ENCODE measurements around the gene RDH5. TPM values are rescaled to one million over a fixed set of nuclear protein-coding genes. Genes with fewer than 3 reads are reported as not detected.

Gene RDH5
- total and polyA plus RNA-seq, 2 of the 13 experiments (the other 11 are each of a cell fraction or from before 2014, with no cell fraction given) = 2.6 to 5.7 TPM

GRCh38 chr12:55693323-55694187, 26.6 kb upstream of the RDH5 start (continued):
- TF ChIP-seq RERE (CRISPR knock-in tag; IDR thresholded peaks at IDR 0.05; ENCODE audit: low read depth) = no peak
- no peak for TF ChIP-seq FOXA1 (IDR thresholded peaks at IDR 0.05)
- no peak for TF ChIP-seq FOXA1 (CRISPR knock-in tag; IDR thresholded peaks at IDR 0.05)

- Histone ChIP-seq H3K4me1 (ENCODE audit: insufficient read depth, low read length) (peaks cover 29% of the 10 kb centered on the region), H2AFZ (ENCODE audit: low read length) (no peak overlapping the region), H3K27ac (ENCODE audit: extremely low read length, insufficient read depth, low read length) (no peak overlapping the region), H3K79me2 (ENCODE audit: insufficient read depth, low read length) (no peaks in the 10 kb centered on the region), H3K9ac (ENCODE audit: insufficient read depth, low read depth, low read length) (no peak overlapping the region), H3K9me3 (ENCODE audit: low read length) (no peaks in the 10 kb centered on the region), H3K27me3 (ENCODE audit: control insufficient read depth in 1 of 2, insufficient read depth in 2 of 2, low read length in 2 of 2) (peaks cover 0 to 2% of the 10 kb centered on the region in 2 experiments; a peak in 2 of 5 replicates), H3K36me3 (replicated peaks in 1 of 2; ENCODE audit: control insufficient read depth in 1 of 2, insufficient read depth in 2 of 2, low read length in 2 of 2) (no peaks in the 10 kb centered on the region), H4K20me1 (ENCODE audit: insufficient read depth, low read length) (no peaks in the 10 kb centered on the region), H3K4me3 (replicated peaks in 1 of 3; ENCODE audit: insufficient read depth in 1 of 3, low read depth in 2 of 3, low read length in 3 of 3) (no peak overlapping the region), H3K4me2 (ENCODE audit: low read depth, low read length) (no peak overlapping the region)
- DNase-seq (ENCODE audit: low spot score) = no peak
- no peak for ATAC-seq
- ChIA-PET CTCF (ENCODE audit: low intra/inter-chr PET ratio, low total read pairs) (no interaction called here), POLR2A (interaction anchor here (0.7 kb wide), 1 partner anchor 10 kb away, joined by 3 read pairs; no protein-coding TSS in a partner anchor)
- WGBS (ENCODE audit: low lambda C conversion rate) = 100% methylated on average over 3 of the region's 7 CpGs
- no TSS peak for BruUV-seq (replicated peaks)
- intact Hi-C loops (cut with micrococcal nuclease; ENCODE audit: unreplicated experiment) = no loop called here
- in situ Hi-C loops (cut with HindIII; ENCODE audit: extremely low pct_ligation_motif_present, low pct_unique_long_range_greater_than_20kb) = no loop called here
- no peak for FAIRE-seq
- TF ChIP-seq TSC22D2 (CRISPR knock-in tag; IDR thresholded peaks at IDR 0.05; ENCODE audit: borderline replicate concordance) (no peak), HOXA5 (CRISPR knock-in tag; IDR thresholded peaks at IDR 0.05) (no peak), ZBTB20 (CRISPR knock-in tag; IDR thresholded peaks at IDR 0.05; ENCODE audit: borderline replicate concordance, low read depth) (no peak), DPF2 (CRISPR knock-in tag; IDR thresholded peaks at IDR 0.05; ENCODE audit: borderline replicate concordance, low read depth) (no peak), PREB (CRISPR knock-in tag; IDR thresholded peaks at IDR 0.05) (no peak), TCF7L2 (IDR thresholded peaks at IDR 0.05; ENCODE audit: low read depth, low read length) (no peak), RFX5 (IDR thresholded peaks at IDR 0.05; ENCODE audit: low read depth, low read length) (no peak), KLF15 (CRISPR knock-in tag; IDR thresholded peaks at IDR 0.05; ENCODE audit: borderline replicate concordance) (no peak), ZNF468 (CRISPR knock-in tag; IDR thresholded peaks at IDR 0.05) (no peak), GABPB1 (CRISPR knock-in tag; IDR thresholded peaks at IDR 0.05) (no peak), ZNF558 (CRISPR knock-in tag; IDR thresholded peaks at IDR 0.05; ENCODE audit: borderline replicate concordance) (no peak), THAP7 (CRISPR knock-in tag; IDR thresholded peaks at IDR 0.05) (no peak), MTF1 (CRISPR knock-in tag; IDR thresholded peaks at IDR 0.05) (no peak)
Measured at GRCh38 chr12:55694188-55694515, 26.0 kb upstream of the RDH5 start.
